ES-I3 (cell line): ENCODE measurements around the gene GGCT.
A peak's percentile ranks its signal among the peaks of the same experiment; 100 is the strongest.

Source experiments
- H3K36me3 ChIP-seq: 2 replicates; pipeline ENCODE4 v1.6.1; 2013; ENCODE audit warnings: mild to moderate bottlenecking, low read length, control low read depth, moderate library complexity; ENCODE audit not compliant: insufficient read depth
- H3K4me1 ChIP-seq: 2 replicates; pipeline ENCODE4 v1.6.1; 2013; ENCODE audit warnings: mild to moderate bottlenecking, control low read depth, low read length; ENCODE audit not compliant: insufficient read depth
- H3K9ac ChIP-seq: 2 replicates; pipeline ENCODE4 v1.6.1; 2013; ENCODE audit warnings: low read depth, mild to moderate bottlenecking, low read length, moderate library complexity
- H3K9me3 ChIP-seq: 2 replicates; pipeline ENCODE4 v1.6.1; 2013; ENCODE audit warnings: mild to moderate bottlenecking, low read length, moderate library complexity; ENCODE audit not compliant: control insufficient read depth, insufficient read depth

The GGCT gene

GRCh38 chr7:30478349-30479201 is 26.1 kb downstream of the GGCT start, which contains the start of gene NOD1:
Gene NOD1, minus strand, starts transcription at chr7:30478784. Its CDS starts 21,863 bp downstream, at chr7:30456921.
- no peaks in the 10 kb centered on the region for H3K36me3 ChIP-seq
- H3K4me1 ChIP-seq = no peaks in the 10 kb centered on the region; the same call in 1 of the 2 replicates
- H3K9ac ChIP-seq = peak within 1 kb of the TSS; percentile 82
- H3K9me3 ChIP-seq = no peaks in the 10 kb centered on the region; the same call in 1 of the 2 replicates

GRCh38 chr7:30476459-30477145 is 28.0 kb downstream of the GGCT start:
- no peaks in the 10 kb centered on the region; the same call in 1 of the 2 replicates for H3K4me1 ChIP-seq
- H3K9ac ChIP-seq = no peak overlapping the region
- H3K36me3 ChIP-seq = no peaks in the 10 kb centered on the region
- no peaks in the 10 kb centered on the region; the same call in 1 of the 2 replicates for H3K9me3 ChIP-seq

- H3K36me3 ChIP-seq = no peaks in the 10 kb centered on the region
- no peak overlapping the region for H3K9ac ChIP-seq
- no peaks in the 10 kb centered on the region; the same call in 1 of the 2 replicates for H3K4me1 ChIP-seq
- H3K9me3 ChIP-seq = no peaks in the 10 kb centered on the region; the same call in 1 of the 2 replicates
Measured at GRCh38 chr7:30475580-30475979, 29.0 kb downstream of the GGCT start.

- no peak overlapping the region for H3K9ac ChIP-seq
- no peaks in the 10 kb centered on the region; the same call in 1 of the 2 replicates for H3K4me1 ChIP-seq
- H3K36me3 ChIP-seq = no peaks in the 10 kb centered on the region
- no peaks in the 10 kb centered on the region; the same call in 1 of the 2 replicates for H3K9me3 ChIP-seq
Measured at GRCh38 chr7:30474893-30475292, 29.7 kb downstream of the GGCT start.

- Histone ChIP-seq H3K9ac (no peak overlapping the region), H3K4me1 (peaks cover 2% of the 10 kb centered on the region; the same call in 1 of the 2 replicates), H3K9me3 (no peaks in the 10 kb centered on the region), H3K36me3 (no peaks in the 10 kb centered on the region)
Measured at GRCh38 chr7:30474485-30474884, 30.1 kb downstream of the GGCT start.

- H3K4me1 ChIP-seq = peaks cover 4% of the 10 kb centered on the region; the same call in 1 of the 2 replicates
- H3K9ac ChIP-seq = no peak overlapping the region
- no peaks in the 10 kb centered on the region for H3K36me3 ChIP-seq
- H3K9me3 ChIP-seq = no peaks in the 10 kb centered on the region
Measured at GRCh38 chr7:30473903-30474302, 30.7 kb downstream of the GGCT start.

- Histone ChIP-seq H3K36me3 (no peaks in the 10 kb centered on the region), H3K9me3 (no peaks in the 10 kb centered on the region), H3K9ac (no peak overlapping the region), H3K4me1 (peaks cover 9% of the 10 kb centered on the region; the same call in 1 of the 2 replicates)
Measured at GRCh38 chr7:30472784-30473775, 31.5 kb downstream of the GGCT start.

GRCh38 chr7:30472081-30472783 is 32.4 kb downstream of the GGCT start:
- peaks cover 9% of the 10 kb centered on the region; the same call in 1 of the 2 replicates for H3K4me1 ChIP-seq
- H3K9ac ChIP-seq = no peak overlapping the region
- H3K9me3 ChIP-seq = no peaks in the 10 kb centered on the region
- H3K36me3 ChIP-seq = no peaks in the 10 kb centered on the region

- Histone ChIP-seq H3K36me3 (no peaks in the 10 kb centered on the region), H3K9me3 (no peaks in the 10 kb centered on the region), H3K9ac (no peak overlapping the region), H3K4me1 (peaks cover 9% of the 10 kb centered on the region; the same call in 1 of the 2 replicates)
Measured at GRCh38 chr7:30471205-30471604, 33.4 kb downstream of the GGCT start.

GRCh38 chr7:30470771-30471170 is 33.9 kb downstream of the GGCT start:
- Histone ChIP-seq H3K9me3 (no peaks in the 10 kb centered on the region), H3K9ac (no peak overlapping the region), H3K4me1 (peaks cover 9% of the 10 kb centered on the region; the same call in 1 of the 2 replicates), H3K36me3 (no peaks in the 10 kb centered on the region)

- H3K9ac ChIP-seq = no peak overlapping the region
- no peaks in the 10 kb centered on the region for H3K36me3 ChIP-seq
- peaks cover 9% of the 10 kb centered on the region; the same call in 1 of the 2 replicates for H3K4me1 ChIP-seq
- no peaks in the 10 kb centered on the region for H3K9me3 ChIP-seq
Measured at GRCh38 chr7:30470163-30470770, 34.4 kb downstream of the GGCT start.

- no peak overlapping the region for H3K9ac ChIP-seq
- peaks cover 9% of the 10 kb centered on the region; the same call in 1 of the 2 replicates for H3K4me1 ChIP-seq
- H3K9me3 ChIP-seq = no peaks in the 10 kb centered on the region
- H3K36me3 ChIP-seq = no peaks in the 10 kb centered on the region
Measured at GRCh38 chr7:30469303-30469702, 35.3 kb downstream of the GGCT start.

- H3K9ac ChIP-seq = no peak overlapping the region
- peaks cover 9% of the 10 kb centered on the region; the same call in 1 of the 2 replicates for H3K4me1 ChIP-seq
- H3K36me3 ChIP-seq = no peaks in the 10 kb centered on the region
- H3K9me3 ChIP-seq = no peaks in the 10 kb centered on the region
Measured at GRCh38 chr7:30468791-30469190, 35.8 kb downstream of the GGCT start.
